HG03039 (cell line): ENCODE data around the gene RNF220.
"Not testable (repeated sequence)": the region's sequence is repeated elsewhere in the genome, so short reads cannot be mapped to it uniquely, and the experiment has no call there.

Source experiments
- ATAC-seq: cut with Tn5 transposase; IDR thresholded peaks from one replicate; pipeline ENCODE4 v1.9.1; 2021; ENCODE audit warnings: mild to moderate bottlenecking, moderate library complexity; ENCODE audit not compliant: unreplicated experiment

Gene RNF220

GRCh38 chr1:44648529-44649250 is 243.6 kb downstream of the RNF220 start:
- ATAC-seq: no peak

GRCh38 chr1:44649788-44650158 is 244.7 kb downstream of the RNF220 start:
- ATAC-seq: no peak

GRCh38 chr1:44650159-44650831 is 245.2 kb downstream of the RNF220 start:
- ATAC-seq: no peak

- no peak for ATAC-seq
Measured at GRCh38 chr1:44651069-44651468, 246.0 kb downstream of the RNF220 start.

- no peak for ATAC-seq
Measured at GRCh38 chr1:44652445-44653106, 247.5 kb downstream of the RNF220 start.

- no peak for ATAC-seq
Measured at GRCh38 chr1:44653107-44653964, 248.3 kb downstream of the RNF220 start.

GRCh38 chr1:44654621-44655187 is 249.6 kb downstream of the RNF220 start:
- no peak for ATAC-seq

GRCh38 chr1:44655609-44656008 is 250.6 kb downstream of the RNF220 start:
- no peak for ATAC-seq

GRCh38 chr1:44659566-44659965 is 254.5 kb downstream of the RNF220 start:
- ATAC-seq: no peak

- no peak for ATAC-seq
Measured at GRCh38 chr1:44660176-44660575, 255.1 kb downstream of the RNF220 start.

GRCh38 chr1:44661781-44662682 is 257.0 kb downstream of the RNF220 start:
- no peak for ATAC-seq

GRCh38 chr1:44662683-44663030 is 257.6 kb downstream of the RNF220 start:
- no peak for ATAC-seq

GRCh38 chr1:44663417-44663816 is 258.4 kb downstream of the RNF220 start:
- no peak for ATAC-seq

- no peak for ATAC-seq
Measured at GRCh38 chr1:44664730-44665370, 259.8 kb downstream of the RNF220 start.

- ATAC-seq: not testable (repeated sequence)
Measured at GRCh38 chr1:44666719-44667118, 261.7 kb downstream of the RNF220 start.

GRCh38 chr1:44670751-44671640 is 265.9 kb downstream of the RNF220 start:
- ATAC-seq: no peak

- ATAC-seq: no peak
Measured at GRCh38 chr1:44672254-44672955, 267.4 kb downstream of the RNF220 start.
